Kidney epithelial cell (primary cell): ENCODE data around the gene UBE2I. TPM values are rescaled to one million over a fixed set of nuclear protein-coding genes. Genes with fewer than 3 reads are reported as not detected.
A peak's percentile ranks its signal among the peaks of the same experiment; 100 is the strongest.
"Not testable (repeated sequence)": the region's sequence is repeated elsewhere in the genome, so short reads cannot be mapped to it uniquely, and the experiment has no call there.

Source experiments
- DNase-seq: peaks from one replicate; pipeline ENCODE4 v3.0.0-alpha.2; 2010; ENCODE audit warnings: low read depth
- H3K27me3 ChIP-seq: 2 replicates; pipeline ENCODE4 v1.6.0; 2011; ENCODE audit warnings: low read length; ENCODE audit not compliant: control insufficient read depth, insufficient read depth
- H3K36me3 ChIP-seq: 2 replicates; pipeline ENCODE4 v1.5.1; 2011; ENCODE audit warnings: low read length; ENCODE audit not compliant: control insufficient read depth, insufficient read depth
- H3K4me3 ChIP-seq: 2 replicates; pipeline ENCODE4 v1.5.1; 2011; ENCODE audit warnings: low read depth, mild to moderate bottlenecking, control low read depth, low read length
- CTCF ChIP-seq: IDR thresholded peaks from 2 replicates; pipeline ENCODE4 v1.5.1; 2011; ENCODE audit warnings: mild to moderate bottlenecking, moderate library complexity, low read length, control low read depth, inconsistent platforms; ENCODE audit not compliant: insufficient read depth, poor library complexity, severe bottlenecking
- total RNA-seq: library from RNA; depleted of rRNA; stranded (reverse); fragments of >200 nt; gene quantifications from 2 replicates; pipeline ENCODE4 v1.2.3, GENCODE V29; 2015

UBE2I gene
- total RNA-seq, 1 donor from 2014 or later, result 139 TPM

DNA sequence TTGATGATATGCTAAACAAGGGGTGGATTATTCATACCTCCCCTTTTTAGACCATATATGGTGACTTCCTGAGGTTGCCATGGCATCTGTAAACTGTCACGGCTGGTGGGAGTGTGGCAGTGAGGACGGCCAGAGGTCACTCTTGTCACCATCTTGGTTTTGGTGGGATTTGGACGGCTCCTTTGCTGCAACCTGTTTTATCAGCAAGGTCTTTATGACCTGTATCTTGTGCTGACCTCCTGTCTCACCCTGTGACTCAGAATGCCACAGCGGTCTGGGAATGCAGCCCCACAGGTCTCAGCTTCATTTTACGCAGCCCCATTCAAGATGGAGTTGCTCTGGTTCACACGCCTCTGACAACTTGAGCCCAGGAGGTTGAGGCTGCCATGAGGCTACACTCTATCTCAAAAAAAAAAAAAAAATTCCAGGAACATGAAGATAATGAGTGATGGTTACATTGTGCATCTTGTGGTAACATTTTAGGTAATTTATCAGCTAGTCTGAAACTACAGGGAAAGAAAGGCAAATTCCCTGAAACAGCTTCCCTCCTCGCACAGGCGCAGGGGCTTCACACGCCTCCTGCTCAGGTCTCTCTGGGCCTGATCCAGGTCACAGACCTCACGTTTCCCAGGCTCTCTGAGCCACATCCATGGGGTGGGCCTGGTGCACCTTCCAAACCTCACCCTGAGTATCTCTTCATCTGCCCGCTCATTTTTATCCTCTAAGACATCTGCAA is 15.3 kb upstream of the UBE2I start:
- H3K4me3 ChIP-seq, result no peak overlapping the region
- peaks cover 28% of the 10 kb centered on the region for H3K27me3 ChIP-seq
- H3K36me3 ChIP-seq, result no peaks in the 10 kb centered on the region
- TF ChIP-seq CTCF, result no peak
- DNase-seq, result no peak

DNA sequence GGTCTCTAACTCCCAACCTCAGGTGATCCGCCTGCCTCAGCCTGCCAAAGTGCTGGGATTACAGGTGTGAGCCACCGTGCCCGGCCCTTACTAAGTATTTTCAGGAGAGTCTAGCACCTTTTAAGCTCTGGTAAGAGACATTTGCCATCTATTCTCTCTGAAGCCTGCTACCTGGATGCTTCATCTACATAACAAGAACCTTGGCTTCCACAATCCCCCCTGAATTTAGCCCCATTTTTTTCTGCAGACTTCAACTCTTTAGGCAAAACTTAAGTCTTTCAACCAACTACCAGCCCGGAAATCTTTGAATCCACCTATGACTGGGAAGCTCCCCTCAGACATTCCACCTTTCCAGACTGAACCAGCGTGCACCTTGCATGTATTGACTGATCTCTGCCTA is 14.0 kb upstream of the UBE2I start:
- DNase-seq, result no peak
- TF ChIP-seq CTCF, result no peak
- Histone ChIP-seq H3K4me3 (no peak overlapping the region), H3K36me3 (no peaks in the 10 kb centered on the region), H3K27me3 (peaks cover 19% of the 10 kb centered on the region)

GRCh38 chr16:1296688-1297017 is 12.8 kb upstream of the UBE2I start:
- H3K27me3 ChIP-seq, result peaks cover 16% of the 10 kb centered on the region
- not testable (repeated sequence) for H3K36me3 ChIP-seq, DNase-seq, H3K4me3 ChIP-seq

DNA sequence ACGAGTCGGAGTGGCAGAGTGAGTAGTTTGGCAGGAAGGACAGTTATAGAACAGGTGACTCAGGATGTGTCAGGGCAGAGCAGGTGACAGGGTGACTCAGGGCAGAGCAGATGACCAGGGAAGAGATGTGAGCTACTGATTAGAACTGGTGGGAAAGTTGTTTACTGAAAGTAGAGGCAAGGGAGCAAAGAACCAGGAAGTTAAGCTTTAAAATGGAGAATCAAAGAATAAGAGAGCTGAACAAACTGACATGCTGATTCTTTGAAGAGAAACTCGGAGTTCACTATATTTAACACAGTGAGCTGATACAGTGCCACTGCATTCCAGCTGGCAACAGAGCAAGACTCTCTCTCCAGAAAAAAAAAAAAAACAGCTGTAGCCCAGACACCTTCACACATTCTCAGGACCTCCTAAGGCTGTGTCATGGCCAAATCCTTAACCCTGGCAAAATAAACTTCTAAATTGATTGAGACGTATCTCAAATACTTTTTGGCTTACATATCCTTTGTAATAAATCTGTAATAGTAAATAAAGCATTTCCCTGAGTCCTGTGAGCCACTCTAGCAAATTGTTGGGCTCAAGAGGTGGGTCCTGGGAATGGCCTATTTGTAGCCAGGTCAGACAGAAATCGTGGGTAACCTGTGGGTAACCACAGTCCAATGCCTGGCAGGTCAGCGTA is 12.3 kb upstream of the UBE2I start:
- Histone ChIP-seq H3K27me3 (peaks cover 11% of the 10 kb centered on the region), H3K36me3 (no peaks in the 10 kb centered on the region), H3K4me3 (no peak overlapping the region)
- no peak for TF ChIP-seq CTCF
- peak; percentile 88 for DNase-seq

- Histone ChIP-seq H3K4me3 (no peak overlapping the region), H3K36me3 (no peaks in the 10 kb centered on the region), H3K27me3 (peaks cover 10% of the 10 kb centered on the region)
- DNase-seq, result no peak
- no peak for TF ChIP-seq CTCF
Observed at GRCh38 chr16:1298406-1298805, 11.0 kb upstream of the UBE2I start.

DNA sequence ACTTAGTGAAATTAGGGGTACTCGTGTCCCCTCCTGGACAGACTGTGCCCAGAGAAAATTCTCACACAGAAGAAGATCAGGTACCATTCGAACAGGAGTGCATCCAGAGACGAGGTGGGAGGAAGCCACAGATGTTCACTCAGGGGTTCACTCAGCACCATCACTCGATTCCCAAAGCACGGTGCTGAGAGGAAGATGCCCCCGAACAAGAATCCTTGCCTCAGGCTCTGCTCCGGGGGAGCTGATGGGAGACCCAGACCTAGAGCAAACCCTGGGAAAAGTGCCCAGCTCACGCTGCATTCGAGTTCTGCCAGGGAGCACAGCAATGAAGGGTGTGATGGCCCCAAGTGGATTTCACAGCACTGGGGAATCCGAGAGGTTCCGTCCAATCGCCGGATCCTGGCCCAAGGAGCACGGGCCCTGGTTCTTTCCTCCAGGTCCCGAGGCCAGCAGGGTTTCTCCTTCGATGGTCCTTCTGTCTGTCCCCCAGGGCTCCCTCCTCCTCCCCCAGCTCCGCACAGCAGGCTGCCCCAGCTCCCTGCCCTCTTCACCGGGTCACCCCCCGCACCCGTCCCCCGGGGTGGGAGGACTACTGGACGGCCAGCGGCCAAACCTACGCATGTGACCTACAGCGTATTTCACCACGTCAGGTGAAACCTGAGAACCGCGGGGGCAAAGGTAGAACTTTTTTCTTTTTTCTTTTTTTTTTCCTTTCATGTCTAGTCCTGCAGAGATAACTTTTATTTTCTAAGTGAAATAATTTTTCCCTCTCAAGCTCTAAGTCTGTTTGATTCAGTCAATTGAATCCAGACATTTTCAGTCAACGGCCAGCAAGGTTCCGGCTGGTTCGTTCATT is 10.2 kb upstream of the UBE2I start:
- Histone ChIP-seq H3K4me3 (no peak overlapping the region), H3K27me3 (peaks cover 10% of the 10 kb centered on the region)
- no peak for DNase-seq

More for the DNA sequence above, 10.2 kb upstream of the UBE2I start:
- no peaks in the 10 kb centered on the region for H3K36me3 ChIP-seq
- TF ChIP-seq CTCF, result no peak
